ENCODE results near the gene CDH16.
"Not testable (repeated sequence)": the region's sequence is repeated elsewhere in the genome, so short reads cannot be mapped to it uniquely, and the experiment has no call there.

The CDH16 gene

GRCh38 chr16:66871363-66871762, 47.3 kb downstream of the CDH16 start:
- not testable (repeated sequence) for ATAC-seq

GRCh38 chr16:66869424-66869823, 49.3 kb downstream of the CDH16 start:
- no peak for ATAC-seq

GRCh38 chr16:66863707-66864106, 55.0 kb downstream of the CDH16 start:
- ATAC-seq, result no peak

DNA sequence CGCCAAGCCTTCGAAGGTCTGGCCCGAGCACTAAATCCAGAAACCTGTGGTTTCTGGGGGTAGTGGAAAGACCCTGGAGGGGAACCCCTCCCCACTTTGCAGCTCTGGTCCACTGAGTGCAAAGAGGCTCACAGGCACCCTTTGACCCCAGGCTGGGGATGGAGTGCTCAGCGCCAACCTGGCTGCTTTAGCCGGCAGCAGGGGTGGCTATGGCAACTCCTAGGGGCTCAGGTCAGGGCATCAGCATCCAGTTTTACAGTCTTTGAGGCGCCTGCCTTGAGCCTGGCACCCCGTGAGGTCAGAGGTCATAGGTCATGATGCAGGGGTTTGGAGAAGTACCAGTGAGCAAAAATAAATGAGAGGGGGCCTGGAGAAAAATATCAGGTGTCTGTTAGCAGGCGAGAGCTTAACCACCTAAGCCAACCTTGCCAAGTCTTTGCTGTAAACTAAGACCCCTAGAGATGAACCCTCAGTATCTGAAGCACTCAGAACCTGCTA, 56.6 kb downstream of the CDH16 start:
- no peak for ATAC-seq

- no peak for ATAC-seq
Observed at GRCh38 chr16:66859397-66860068, 59.2 kb downstream of the CDH16 start.

GRCh38 chr16:66858740-66859396, 59.8 kb downstream of the CDH16 start:
- ATAC-seq, result no peak
